RPMI7951 (cell line): Measurements from ENCODE around the gene AGBL4. TPM values are rescaled to one million over a fixed set of nuclear protein-coding genes. Genes with fewer than 3 reads are reported as not detected.

Experiments
- DNase-seq: peaks from one replicate; pipeline ENCODE4 v3.0.0-alpha.2; 2012; ENCODE audit warnings: low read depth
- total RNA-seq: library from RNA; depleted of rRNA; stranded (reverse); fragments of >200 nt; shearing (Covaris generic); gene quantifications from 2 replicates; pipeline ENCODE4 v1.2.3, GENCODE V29; 2014

The AGBL4 gene
- total RNA-seq, 1 experiment from 2014 or later = not detected

- DNase-seq = no peak
These were observed 1297.1 kb downstream of the AGBL4 start for GRCh38 chr1:48726557-48727215.

GRCh38 chr1:48726139-48726538, 1297.6 kb downstream of the AGBL4 start:
- DNase-seq = no peak

- DNase-seq = no peak
These were observed 1298.3 kb downstream of the AGBL4 start for GRCh38 chr1:48725341-48726046.

- DNase-seq = no peak
These were observed 1302.8 kb downstream of the AGBL4 start for GRCh38 chr1:48720929-48721328.

- DNase-seq = no peak
These were observed 1305.0 kb downstream of the AGBL4 start for GRCh38 chr1:48718705-48719104.

GRCh38 chr1:48718116-48718630, 1305.6 kb downstream of the AGBL4 start:
- DNase-seq = no peak

GRCh38 chr1:48717082-48717481, 1306.7 kb downstream of the AGBL4 start:
- no peak for DNase-seq

GRCh38 chr1:48715921-48716320, 1307.8 kb downstream of the AGBL4 start:
- no peak for DNase-seq

GRCh38 chr1:48710915-48711314, 1312.8 kb downstream of the AGBL4 start:
- DNase-seq = no peak

GRCh38 chr1:48710318-48710717, 1313.4 kb downstream of the AGBL4 start:
- no peak for DNase-seq

GRCh38 chr1:48704736-48705135, 1319.0 kb downstream of the AGBL4 start:
- no peak for DNase-seq

- no peak for DNase-seq
These were observed 1322.3 kb downstream of the AGBL4 start for GRCh38 chr1:48701445-48701844.

- peak; percentile 49 for DNase-seq
These were observed 1326.6 kb downstream of the AGBL4 start for GRCh38 chr1:48697066-48697707.

- no peak for DNase-seq
These were observed 1328.6 kb downstream of the AGBL4 start for GRCh38 chr1:48695161-48695560.

GRCh38 chr1:48693674-48694320, 1330.0 kb downstream of the AGBL4 start:
- DNase-seq = no peak

GRCh38 chr1:48693180-48693579, 1330.6 kb downstream of the AGBL4 start:
- DNase-seq = no peak

GRCh38 chr1:48692235-48692634, 1331.5 kb downstream of the AGBL4 start:
- no peak for DNase-seq

- no peak for DNase-seq
These were observed 1332.2 kb downstream of the AGBL4 start for GRCh38 chr1:48691429-48692001.

- no peak for DNase-seq
These were observed 1335.5 kb downstream of the AGBL4 start for GRCh38 chr1:48688102-48688760.

GRCh38 chr1:48687282-48688045, 1336.3 kb downstream of the AGBL4 start:
- no peak for DNase-seq

GRCh38 chr1:48686159-48686558, 1337.6 kb downstream of the AGBL4 start:
- no peak for DNase-seq
